Vagina (tissue), 2 donors: Measurements from ENCODE around the gene ZBTB22.

Experiments used
- CTCF ChIP-seq, 3 experiments: fragments of 450-650 bp in 2 of 3; fragments of 200-600 bp in 1 of 3; sonication (generic) in 1 of 3; IDR thresholded peaks; one replicate each; pipeline ENCODE4 v1.5.1; 2017 to 2019; ENCODE audit warnings: antibody characterized with exemption in 3 of 3, mild to moderate bottlenecking in 2 of 3, moderate library complexity in 2 of 3
- POLR2A ChIP-seq, 2 donors: fragments of 450-650 bp; IDR thresholded peaks; one replicate each; pipeline ENCODE4 v1.6.1; 2017; ENCODE audit warnings: antibody characterized with exemption in 2 of 2, mild to moderate bottlenecking in 2 of 2, moderate library complexity in 2 of 2
- POLR2AphosphoS5 ChIP-seq, 2 donors: sonication (generic); formaldehyde crosslinking; IDR thresholded peaks; one replicate each; pipeline ENCODE4 v1.9.0; 2017; ENCODE audit warnings: antibody characterized with exemption in 2 of 2, mild to moderate bottlenecking in 2 of 2, low read depth in 1 of 2; ENCODE audit not compliant: insufficient read depth in 1 of 2

GRCh38 chr6:33289784-33290315 is 27.7 kb downstream of the ZBTB22 start:
- TF ChIP-seq POLR2A (IDR thresholded peaks at IDR 0.05) (no peak), CTCF (IDR thresholded peaks at IDR 0.05) (no peak), POLR2AphosphoS5 (IDR thresholded peaks at IDR 0.05; ENCODE audit: insufficient read depth in 1 of 2, low read depth in 1 of 2) (peak in 1 of 2 donors; percentile 4)
